GM12864 (cell line): ENCODE results near the gene S100A13.

Source experiments
- DNase-seq: peaks from one replicate; pipeline ENCODE4 v3.0.0-alpha.2; 2011; ENCODE audit warnings: low read depth
- H3K4me3 ChIP-seq: 2 replicates; pipeline ENCODE4 v1.5.1; 2011; ENCODE audit warnings: mild to moderate bottlenecking, low read depth, low read length, control low read depth
- TF ChIP-seq, protein P1 (sequence below): IDR thresholded peaks from 2 replicates; pipeline ENCODE4 v1.5.1; 2011; ENCODE audit warnings: low read depth, mild to moderate bottlenecking, moderate library complexity, low read length, control low read depth, inconsistent platforms; ENCODE audit errors: missing control alignments

The S100A13 gene

DNA sequence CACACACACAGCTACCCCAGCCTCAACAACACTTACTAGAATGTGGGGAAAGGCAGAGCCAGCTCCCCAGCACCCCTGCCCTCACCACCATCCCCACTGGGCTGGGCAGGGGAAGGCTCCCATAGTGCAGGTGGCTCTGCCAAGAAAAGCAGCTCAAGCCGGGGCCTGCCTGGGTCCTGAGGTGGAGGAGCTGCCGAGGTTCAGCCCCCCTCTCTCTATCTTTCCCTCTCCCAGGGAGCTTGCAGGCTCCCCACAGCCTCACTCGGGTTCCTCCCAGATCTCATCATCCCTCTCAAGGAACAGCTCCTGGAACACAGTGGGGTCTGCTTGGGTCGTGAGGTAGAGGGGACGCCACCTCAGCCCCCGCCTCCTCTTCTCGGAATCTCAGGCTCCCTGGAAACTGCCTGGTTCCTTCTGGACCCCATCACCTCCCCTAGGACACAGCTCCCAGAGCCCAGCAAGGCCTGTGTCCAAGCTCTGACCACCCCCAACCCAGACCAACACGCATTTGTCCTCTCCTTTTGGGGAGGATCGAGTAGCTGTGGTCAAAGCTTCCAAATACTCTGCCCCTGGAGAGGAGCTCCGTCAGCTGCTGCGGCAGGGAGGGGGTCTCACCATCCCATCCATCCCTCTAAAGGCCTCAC is 15.1 kb downstream of the S100A13 start:
- DNase-seq, result no peak
- no peak overlapping the region for H3K4me3 ChIP-seq
- TF ChIP-seq, protein P1, sequence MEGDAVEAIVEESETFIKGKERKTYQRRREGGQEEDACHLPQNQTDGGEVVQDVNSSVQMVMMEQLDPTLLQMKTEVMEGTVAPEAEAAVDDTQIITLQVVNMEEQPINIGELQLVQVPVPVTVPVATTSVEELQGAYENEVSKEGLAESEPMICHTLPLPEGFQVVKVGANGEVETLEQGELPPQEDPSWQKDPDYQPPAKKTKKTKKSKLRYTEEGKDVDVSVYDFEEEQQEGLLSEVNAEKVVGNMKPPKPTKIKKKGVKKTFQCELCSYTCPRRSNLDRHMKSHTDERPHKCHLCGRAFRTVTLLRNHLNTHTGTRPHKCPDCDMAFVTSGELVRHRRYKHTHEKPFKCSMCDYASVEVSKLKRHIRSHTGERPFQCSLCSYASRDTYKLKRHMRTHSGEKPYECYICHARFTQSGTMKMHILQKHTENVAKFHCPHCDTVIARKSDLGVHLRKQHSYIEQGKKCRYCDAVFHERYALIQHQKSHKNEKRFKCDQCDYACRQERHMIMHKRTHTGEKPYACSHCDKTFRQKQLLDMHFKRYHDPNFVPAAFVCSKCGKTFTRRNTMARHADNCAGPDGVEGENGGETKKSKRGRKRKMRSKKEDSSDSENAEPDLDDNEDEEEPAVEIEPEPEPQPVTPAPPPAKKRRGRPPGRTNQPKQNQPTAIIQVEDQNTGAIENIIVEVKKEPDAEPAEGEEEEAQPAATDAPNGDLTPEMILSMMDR, result no peak

DNA sequence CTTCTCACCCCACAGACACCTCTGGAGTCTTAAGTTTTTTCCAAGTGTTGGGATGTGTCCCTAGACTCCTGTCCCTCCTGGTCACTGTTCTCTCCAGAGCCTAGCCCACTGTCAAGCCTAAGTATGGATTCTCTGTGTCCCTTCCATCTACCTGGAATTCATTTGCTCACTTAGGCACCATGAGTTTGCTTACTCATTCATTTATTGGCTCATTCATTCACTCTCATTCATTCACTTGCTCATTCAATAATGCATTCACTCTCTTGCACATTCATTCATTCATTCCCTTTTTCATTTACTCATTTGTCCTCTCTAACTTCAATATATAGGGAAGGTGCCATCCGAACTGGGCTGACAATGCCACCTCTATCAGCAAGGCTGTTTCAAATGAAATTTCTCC is 15.9 kb downstream of the S100A13 start:
- TF ChIP-seq, protein P1, result no peak
- H3K4me3 ChIP-seq, result no peak overlapping the region
- no peak for DNase-seq

DNA sequence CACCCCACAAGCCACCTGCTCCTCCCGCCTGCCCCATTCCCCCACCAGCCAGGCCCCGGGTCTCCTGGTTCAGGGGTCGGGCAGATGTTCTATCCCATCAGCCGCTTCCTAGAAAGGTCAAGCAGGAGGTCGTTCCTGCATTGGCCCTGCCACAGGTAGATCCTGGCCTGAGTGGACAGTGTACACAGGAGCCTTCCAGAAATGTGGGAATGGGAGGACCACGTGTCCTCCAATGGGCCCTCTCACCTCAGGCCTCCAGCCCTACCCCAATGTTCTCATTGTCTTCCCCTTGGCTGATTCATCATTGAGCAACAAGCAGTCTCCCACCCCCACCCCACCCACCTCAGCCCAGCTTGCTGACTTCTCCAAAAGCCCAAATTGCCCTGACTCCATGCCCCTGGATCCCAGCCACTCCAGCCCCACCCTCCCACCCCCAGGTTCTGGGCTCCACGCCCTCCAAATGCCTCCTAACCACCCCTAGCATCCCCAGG is 16.4 kb downstream of the S100A13 start:
- TF ChIP-seq, protein P1, result no peak
- DNase-seq, result no peak
- H3K4me3 ChIP-seq, result no peak overlapping the region

DNA sequence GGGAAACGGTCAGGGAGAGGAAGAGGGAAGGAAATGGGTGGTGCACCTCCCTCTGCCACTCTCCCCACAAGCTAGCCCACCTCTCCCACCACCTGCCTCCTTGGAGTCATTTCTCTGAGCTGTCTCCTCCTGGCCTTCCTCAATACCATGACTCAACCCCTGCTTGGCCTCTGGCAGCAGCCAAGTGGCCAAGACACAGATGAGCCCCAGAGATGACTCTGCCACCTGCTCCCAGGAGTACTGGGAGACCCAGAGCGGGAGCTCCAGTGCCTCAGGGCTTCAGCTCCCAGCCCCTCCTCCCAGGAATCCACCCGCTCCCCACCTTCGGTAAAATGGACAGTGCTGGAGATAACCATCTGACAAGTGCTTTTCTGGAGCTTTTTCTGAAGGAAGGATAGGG is 17.0 kb downstream of the S100A13 start:
- no peak overlapping the region for H3K4me3 ChIP-seq
- TF ChIP-seq, protein P1, result no peak

DNA sequence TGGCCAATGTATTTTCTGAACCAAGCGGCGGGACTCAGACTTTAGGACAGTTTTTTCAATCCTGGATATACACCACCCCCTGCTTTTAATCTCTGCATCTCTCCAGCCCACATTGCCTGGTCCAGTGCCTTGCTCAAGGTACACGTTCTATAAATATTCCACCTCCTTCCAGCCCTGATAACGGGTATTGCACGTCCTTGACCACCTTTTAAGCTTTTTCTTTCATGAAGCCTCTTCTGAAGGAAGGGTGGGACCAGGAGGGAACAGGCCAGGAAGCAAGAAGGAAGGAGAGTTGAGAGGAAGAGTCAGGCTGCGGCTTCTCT is 17.8 kb downstream of the S100A13 start:
- no peak overlapping the region for H3K4me3 ChIP-seq

More for the DNA sequence above, 17.0 kb downstream of the S100A13 start:
- no peak for DNase-seq

DNA sequence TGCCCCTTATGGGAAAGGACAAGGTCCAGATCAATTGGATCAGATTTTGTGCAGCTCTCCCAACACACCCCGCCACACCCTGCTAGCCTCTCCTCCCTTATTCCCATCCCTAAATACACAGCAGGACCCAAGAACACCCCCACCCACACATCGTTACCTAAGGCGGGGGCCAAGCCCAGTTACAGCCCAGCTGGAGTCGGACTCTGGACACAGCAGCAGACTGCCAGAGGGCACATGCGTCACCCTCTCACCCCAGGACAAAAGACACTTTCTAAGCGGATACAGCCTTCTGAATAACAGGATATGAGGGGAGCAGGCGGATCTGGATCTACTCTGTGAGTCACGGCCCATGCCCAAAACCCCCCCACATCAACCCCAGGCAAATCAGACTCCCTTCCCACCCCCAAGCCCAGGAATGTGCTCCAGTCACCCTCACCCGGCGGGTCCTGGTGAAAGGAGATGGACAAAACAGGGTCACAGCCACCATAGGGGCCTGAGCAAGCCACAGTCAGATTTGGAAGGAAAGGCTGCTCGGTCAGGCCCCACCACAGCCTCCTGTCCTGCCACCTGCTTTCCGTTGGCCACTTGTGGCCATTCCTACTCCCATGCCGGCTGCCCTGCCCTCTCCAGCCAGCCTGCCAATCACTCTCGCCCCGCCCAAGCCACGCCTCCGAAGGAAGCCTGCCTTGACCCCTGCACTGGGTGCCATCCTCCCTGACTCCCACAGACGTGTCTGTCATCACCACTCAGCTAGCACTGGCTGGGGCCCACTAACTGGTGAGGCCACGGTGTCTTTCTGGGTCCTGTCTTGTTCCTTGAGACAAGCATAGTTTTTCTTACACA is 18.3 kb downstream of the S100A13 start:
- TF ChIP-seq, protein P1, result no peak
- no peak overlapping the region for H3K4me3 ChIP-seq
- no peak for DNase-seq

More for the DNA sequence above, 17.8 kb downstream of the S100A13 start:
- TF ChIP-seq, protein P1, result no peak
- no peak for DNase-seq
